ENCODE measurements around the gene SHISA9.

The SHISA9 gene

DNA sequence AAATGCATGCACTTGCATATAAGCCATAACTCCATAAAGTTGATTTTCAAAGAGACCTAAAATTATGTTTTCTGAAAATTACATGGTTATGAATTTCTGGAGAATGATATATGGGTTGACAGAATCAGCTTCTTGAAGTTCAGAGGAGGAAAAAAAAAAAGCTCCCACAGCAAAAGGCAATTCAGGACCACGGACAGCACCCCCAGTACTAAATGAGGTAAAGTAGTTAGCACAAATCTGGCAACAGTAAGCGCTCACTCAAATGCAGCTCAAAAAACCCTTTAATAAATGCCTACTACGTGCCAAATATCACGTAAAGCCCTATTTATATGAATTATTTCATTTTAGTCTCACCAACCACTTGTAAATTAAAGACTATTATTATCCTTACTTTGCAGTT lies 135.2 kb downstream of the SHISA9 start:
- no peak for DNase-seq

DNA sequence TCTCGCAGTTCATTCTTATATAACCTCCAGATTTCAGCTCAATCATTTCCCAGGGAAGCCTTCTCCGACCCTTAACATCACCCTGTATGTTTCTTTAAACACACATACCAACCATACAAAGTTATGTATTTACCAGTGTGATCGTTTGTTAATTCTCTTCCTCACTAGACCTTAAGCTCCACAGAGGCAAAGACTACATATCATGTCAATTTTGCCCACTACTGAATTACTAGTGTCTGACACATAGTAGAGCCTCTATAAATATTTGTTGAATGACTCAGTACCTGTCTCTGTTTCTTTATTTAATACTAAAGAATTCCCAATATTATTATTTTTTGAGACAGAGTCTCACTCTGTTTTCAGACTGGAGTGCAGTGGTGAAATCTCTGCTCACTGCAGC lies 137.2 kb downstream of the SHISA9 start:
- DNase-seq: no peak

DNA sequence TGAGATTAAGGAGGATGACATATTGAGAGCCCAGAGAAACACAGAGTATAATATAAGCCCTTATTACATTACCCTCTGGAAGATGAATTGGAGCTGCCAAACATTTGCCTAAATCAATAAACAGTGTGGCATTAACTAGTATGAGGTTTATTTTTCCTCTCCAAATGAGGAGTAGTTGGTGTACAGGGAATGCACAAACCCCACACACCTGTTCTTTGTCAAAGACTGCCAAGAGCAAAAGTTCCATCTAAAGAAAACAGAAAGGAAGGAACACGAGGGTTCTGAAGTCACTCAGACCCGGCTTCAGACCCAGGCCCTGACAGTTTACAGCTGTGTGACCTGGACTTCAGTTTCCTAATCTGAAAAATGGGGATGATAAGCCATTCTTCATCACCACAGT lies 138.1 kb downstream of the SHISA9 start:
- peak; percentile 56 for DNase-seq

GRCh38 chr16:13041180-13041579 lies 139.8 kb downstream of the SHISA9 start:
- no peak for DNase-seq

GRCh38 chr16:13041646-13042290 lies 140.4 kb downstream of the SHISA9 start:
- DNase-seq: no peak

GRCh38 chr16:13042291-13042685 lies 140.9 kb downstream of the SHISA9 start:
- DNase-seq: no peak

DNA sequence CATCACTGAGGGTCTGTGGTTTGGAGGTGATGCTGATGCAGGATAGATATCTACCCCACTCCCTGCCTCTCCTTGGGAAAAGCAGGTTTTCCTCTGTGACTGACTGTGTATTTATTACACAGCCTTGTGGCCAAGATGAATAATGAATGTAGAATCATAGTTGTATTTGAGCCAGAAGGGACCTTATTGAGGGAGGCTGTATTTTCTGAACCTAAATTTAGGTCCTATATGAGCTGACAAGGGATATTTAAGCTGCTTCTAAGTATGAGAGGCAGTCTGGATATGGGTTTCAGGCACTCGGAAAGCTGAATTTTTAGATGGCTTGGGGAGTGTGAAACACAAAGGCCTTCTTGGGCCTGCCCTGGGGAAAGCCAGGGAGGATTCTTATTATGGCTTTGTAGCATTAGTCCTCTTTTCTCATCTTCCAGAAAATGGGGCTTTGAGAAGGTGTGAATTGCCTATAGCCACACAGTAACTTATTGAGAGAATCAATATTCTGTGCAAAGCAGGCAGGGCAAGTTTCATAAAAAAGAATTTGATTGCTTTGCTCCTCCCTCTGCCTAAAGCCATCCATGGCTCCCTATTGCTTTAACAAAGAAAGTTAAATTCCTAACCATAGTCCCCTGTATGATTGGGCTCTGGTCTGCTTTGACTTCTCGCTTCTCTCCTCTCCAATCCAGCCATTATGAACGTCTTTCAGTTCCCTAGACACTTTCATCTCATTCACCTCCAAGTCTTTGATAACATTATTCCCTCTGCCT lies 144.8 kb downstream of the SHISA9 start:
- no peak for DNase-seq

- no peak for DNase-seq
These were observed 145.9 kb downstream of the SHISA9 start for GRCh38 chr16:13047276-13047675.

DNA sequence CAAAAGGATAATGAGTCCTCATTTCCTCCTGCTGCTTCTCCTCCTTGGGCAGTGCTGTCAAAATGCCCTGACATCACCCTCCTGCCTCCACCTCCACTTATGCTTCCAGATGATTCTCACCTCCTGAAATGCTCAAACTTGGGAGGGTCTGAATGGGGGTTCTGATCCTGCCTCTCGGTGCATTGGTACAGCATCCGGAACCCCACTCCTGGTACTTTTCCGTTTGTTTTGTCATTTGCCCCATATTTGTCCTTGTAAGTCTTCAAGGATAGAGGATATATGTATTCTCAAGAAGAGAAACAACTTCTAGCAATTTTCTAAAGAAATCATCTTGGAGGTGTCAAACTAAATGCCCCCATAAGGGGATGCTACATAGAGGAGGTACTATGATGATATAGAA lies 148.3 kb downstream of the SHISA9 start:
- DNase-seq: no peak

DNA sequence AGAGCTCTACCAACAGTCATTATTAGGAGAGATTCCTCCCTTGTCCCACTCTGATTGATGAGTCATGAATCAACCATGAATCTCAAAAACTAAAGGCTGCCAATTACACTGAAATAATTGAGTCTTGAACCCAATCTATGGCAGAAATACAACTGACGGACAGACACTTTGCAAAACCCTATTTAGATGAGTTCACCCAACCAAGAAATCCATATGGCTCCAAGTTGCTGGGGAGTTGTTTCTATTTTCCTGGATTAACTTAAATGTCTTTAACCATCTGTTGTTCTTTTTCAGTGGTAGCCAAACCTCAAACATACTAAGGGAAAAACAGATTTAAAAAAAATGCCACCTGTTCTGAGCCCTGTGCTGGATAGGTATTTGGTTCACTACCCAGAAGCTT lies 151.0 kb downstream of the SHISA9 start:
- DNase-seq: no peak

DNA sequence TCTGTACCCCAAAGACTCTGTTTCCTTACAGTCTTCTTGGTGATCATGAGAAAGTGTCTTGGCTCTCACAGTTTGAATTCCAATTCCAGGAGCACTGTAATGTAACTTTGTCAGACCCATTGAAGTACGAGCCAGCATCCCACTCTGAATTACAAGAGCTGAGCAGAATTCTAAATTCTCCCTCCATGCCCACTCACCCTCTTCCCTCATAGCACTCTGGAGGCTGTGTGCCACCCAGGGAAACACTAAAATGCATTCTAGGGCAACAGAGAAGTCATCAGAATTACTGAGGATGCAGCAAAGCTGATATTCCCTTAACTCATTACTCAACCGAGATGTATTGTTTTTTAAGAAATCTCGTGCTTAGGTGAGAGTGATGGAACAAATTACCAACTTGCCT lies 154.1 kb downstream of the SHISA9 start:
- DNase-seq: no peak

- no peak for DNase-seq
These were observed 155.2 kb downstream of the SHISA9 start for GRCh38 chr16:13056607-13057006.

GRCh38 chr16:13060932-13061331 lies 159.5 kb downstream of the SHISA9 start:
- DNase-seq: no peak

- DNase-seq: no peak
These were observed 160.3 kb downstream of the SHISA9 start for GRCh38 chr16:13061691-13062090.

DNA sequence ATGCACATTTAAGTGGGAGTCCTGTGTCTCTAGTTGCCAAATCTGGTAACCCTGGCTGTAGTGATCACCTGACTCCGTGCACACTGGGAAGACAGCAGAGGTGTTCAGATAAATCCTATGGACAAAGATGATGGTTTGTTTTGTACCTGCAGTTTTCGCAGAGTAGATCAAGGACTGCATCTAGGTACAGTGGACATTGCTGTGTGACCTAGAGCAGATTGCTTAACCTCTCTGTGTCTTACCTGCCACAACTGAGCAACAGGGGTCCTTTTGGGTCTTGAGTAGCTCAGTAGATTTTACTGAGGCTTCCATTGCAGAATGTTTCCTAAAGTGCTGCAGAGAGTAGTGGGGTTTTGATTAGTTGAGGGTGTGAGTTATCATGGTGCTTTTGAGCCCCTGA lies 160.8 kb downstream of the SHISA9 start:
- no peak for DNase-seq

- DNase-seq: no peak
These were observed 162.1 kb downstream of the SHISA9 start for GRCh38 chr16:13063457-13063856.

DNA sequence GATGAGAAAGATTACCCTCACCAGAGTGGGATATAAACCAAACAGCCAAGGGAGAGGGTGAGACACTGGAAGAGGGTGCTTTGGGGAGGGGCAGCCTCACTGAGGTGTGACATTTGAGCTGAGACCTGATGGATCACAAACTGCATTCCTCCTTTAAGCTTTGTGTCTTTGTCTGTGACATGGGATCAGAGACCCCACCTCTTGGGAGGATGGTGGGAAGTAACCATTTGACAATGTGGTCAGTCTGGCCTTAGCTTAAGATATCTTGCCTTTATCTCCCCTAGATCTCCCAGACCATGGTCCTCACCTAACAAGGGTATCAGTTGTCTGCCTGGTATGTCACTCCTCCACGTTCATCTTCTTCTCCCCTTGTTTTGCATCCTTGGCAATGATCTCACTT lies 163.4 kb downstream of the SHISA9 start:
- DNase-seq: no peak

DNA sequence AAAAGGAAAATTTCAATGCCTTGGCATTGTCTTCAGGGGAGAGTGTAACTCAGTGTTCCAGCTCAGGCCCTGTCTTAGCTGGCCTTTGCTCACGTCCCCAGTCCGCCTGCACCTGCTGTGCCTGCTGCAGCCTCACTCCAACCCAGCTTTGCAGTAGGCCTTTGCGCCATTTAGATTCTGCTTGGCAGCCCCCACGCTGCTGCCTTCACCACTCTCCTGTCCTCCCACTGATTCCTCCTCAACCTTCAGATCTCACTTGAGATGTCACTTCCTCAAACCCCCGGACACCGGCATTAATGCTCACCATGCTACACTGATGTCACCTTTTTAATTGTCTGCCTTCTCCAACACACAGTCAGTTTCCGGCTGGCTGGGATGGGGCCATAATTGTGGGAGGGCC lies 166.2 kb downstream of the SHISA9 start:
- no peak for DNase-seq

- DNase-seq: no peak
These were observed 167.7 kb downstream of the SHISA9 start for GRCh38 chr16:13068912-13069583.

GRCh38 chr16:13070268-13070667 lies 168.9 kb downstream of the SHISA9 start:
- DNase-seq: no peak

- no peak for DNase-seq
These were observed 175.5 kb downstream of the SHISA9 start for GRCh38 chr16:13076878-13077277.

- peak; percentile 56 for DNase-seq
These were observed 176.4 kb downstream of the SHISA9 start for GRCh38 chr16:13077816-13078215.

DNA sequence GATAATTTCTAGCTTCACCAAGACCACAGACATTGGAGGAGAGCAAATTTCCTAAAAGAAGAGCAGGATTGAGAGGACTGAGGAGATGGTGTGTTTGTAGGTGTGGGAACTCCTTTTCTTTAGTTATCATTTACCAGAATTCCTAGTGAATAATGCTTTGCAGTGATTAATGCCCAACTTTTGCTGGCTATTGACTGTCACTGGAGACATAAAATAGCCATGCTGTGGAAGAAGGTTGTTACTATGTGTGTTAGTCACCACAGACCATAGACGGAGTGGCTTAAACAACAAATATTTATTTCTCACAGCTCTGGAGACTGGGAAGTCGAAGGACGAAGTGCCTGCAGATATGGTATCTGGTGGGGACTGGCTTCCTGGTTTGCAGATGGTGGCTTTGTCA lies 179.1 kb downstream of the SHISA9 start:
- DNase-seq: no peak

- peak; percentile 9 for DNase-seq
These were observed 180.5 kb downstream of the SHISA9 start for GRCh38 chr16:13081825-13082331.

Data from NCI-H526 treated with DMSO at 0.1 percent for 48 hours (cell line).